H1 (cell line): ENCODE results near the gene UAP1. TPM values are rescaled to one million over a fixed set of nuclear protein-coding genes. Genes with fewer than 3 reads are reported as not detected.

Experiments
- CHD1 ChIP-seq: IDR thresholded peaks from 2 replicates; pipeline ENCODE4 v1.6.1; 2012; ENCODE audit warnings: low read depth, low read length, improper control_type of control experiment
- EP300 ChIP-seq, 2 experiments: IDR thresholded peaks; 1 replicate in 1 of 2; 2 replicates in 1 of 2; pipeline ENCODE4 v1.6.1; 2011 to 2012; ENCODE audit warnings: low read depth in 2 of 2, low read length in 2 of 2, mild to moderate bottlenecking in 2 of 2, borderline replicate concordance in 1 of 2, inconsistent platforms in 1 of 2, moderate library complexity in 1 of 2
- EZH2 ChIP-seq: fragments of 200-600 bp; sonication (generic); IDR thresholded peaks from 2 replicates; pipeline ENCODE4 v1.7.1; 2012; ENCODE audit warnings: low read depth, mild to moderate bottlenecking, moderate library complexity, low read length, inconsistent platforms; ENCODE audit not compliant: severe bottlenecking
- KDM4A ChIP-seq: IDR thresholded peaks from one replicate; pipeline ENCODE4 v1.7.1; 2012; ENCODE audit warnings: low read depth, mild to moderate bottlenecking, moderate library complexity, low read length, inconsistent platforms; ENCODE audit not compliant: severe bottlenecking
- POLR2A ChIP-seq, 2 experiments: IDR thresholded peaks; 1 replicate in 1 of 2; 2 replicates in 1 of 2; pipeline ENCODE4 v1.6.1; 2011; ENCODE audit warnings: low read depth in 2 of 2, low read length in 2 of 2, mild to moderate bottlenecking in 2 of 2; ENCODE audit errors: control extremely low read depth in 1 of 2
- SIN3A ChIP-seq, 2 experiments: IDR thresholded peaks in 1 of 2; conservative IDR thresholded peaks in 1 of 2; 2 replicates each; pipeline ENCODE4 v1.6.1; 2011 to 2012; ENCODE audit warnings: low read length in 2 of 2, improper control_type of control experiment in 1 of 2, low read depth in 1 of 2, mild to moderate bottlenecking in 1 of 2
- SIRT6 ChIP-seq: IDR thresholded peaks from one replicate; pipeline ENCODE4 v1.7.1; 2012; ENCODE audit warnings: low read length, inconsistent platforms
- SIX5 ChIP-seq: IDR thresholded peaks from 2 replicates; pipeline ENCODE4 v1.6.1; 2011; ENCODE audit warnings: mild to moderate bottlenecking, low read depth, low read length
- SP1 ChIP-seq: IDR thresholded peaks from 2 replicates; pipeline ENCODE4 v1.6.1; 2011; ENCODE audit warnings: low read depth, low read length
- polyA plus RNA-seq, 7 experiments: library from polyadenylated mRNA; depleted of rRNA in 3 of 7; stranded (reverse) in 5 of 7; unstranded in 2 of 7; fragments of >200 nt in 5 of 7; fragments of 200-250 nt in 2 of 7; gene quantifications; 1 replicate in 5 of 7; 2 replicates in 1 of 7; 4 replicates in 1 of 7; pipeline versions ENCODE4 v1.2.1 to v1.2.3, GENCODE V29; 2011 to 2013; ENCODE audit warnings: missing spikeins in 2 of 7, mixed read lengths in 2 of 7
- total RNA-seq: library from RNA; stranded (reverse); fragmentation: NEBNext Ultra II Directional; extraction: Animal tissue kit (Norgen Biotek cat#: 25700); gene quantifications from 2 replicates; pipeline ENCODE4 v1.2.1, GENCODE V29; 2021
- TF ChIP-seq, protein P1 (sequence below): IDR thresholded peaks from 2 replicates; pipeline ENCODE4 v1.6.1; 2012; ENCODE audit warnings: inconsistent platforms

Gene UAP1
- total and polyA plus RNA-seq, 2 of the 8 experiments (the other 6 are each of a cell fraction or from before 2014, with no cell fraction given), result 9.4 to 32.9 TPM

DNA sequence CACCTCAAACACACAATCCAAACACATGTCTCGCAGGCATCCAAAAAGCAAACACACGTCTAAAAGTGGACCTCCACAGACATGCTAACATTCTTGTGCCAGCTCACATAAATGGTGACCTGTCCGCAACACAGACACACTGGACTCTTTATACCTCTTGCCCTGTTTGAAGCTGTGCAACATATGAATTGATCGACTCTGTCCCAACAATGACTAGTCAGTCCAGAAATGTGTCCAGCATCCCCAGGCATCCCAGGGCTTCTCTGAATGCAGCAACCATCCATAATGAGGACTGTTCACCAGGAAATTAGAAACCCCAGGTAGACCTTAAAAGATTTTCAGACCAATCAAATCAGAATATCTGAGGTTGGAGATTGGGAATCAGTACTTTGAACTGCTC lies 73.9 kb downstream of the UAP1 start (continued):
- TF ChIP-seq SIN3A (conservative IDR thresholded peaks at IDR 0.05 in 1 of 2, IDR thresholded peaks at IDR 0.05 in 1 of 2; ENCODE audit: low read depth in 1 of 2, low read length in 2 of 2), result no peak
- TF ChIP-seq SP1, result no peak
- no peak for TF ChIP-seq SIRT6
- no peak for TF ChIP-seq EZH2
- TF ChIP-seq, protein P1, sequence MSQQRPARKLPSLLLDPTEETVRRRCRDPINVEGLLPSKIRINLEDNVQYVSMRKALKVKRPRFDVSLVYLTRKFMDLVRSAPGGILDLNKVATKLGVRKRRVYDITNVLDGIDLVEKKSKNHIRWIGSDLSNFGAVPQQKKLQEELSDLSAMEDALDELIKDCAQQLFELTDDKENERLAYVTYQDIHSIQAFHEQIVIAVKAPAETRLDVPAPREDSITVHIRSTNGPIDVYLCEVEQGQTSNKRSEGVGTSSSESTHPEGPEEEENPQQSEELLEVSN, result no peak
- no peak for TF ChIP-seq CHD1
- TF ChIP-seq KDM4A, result no peak
- TF ChIP-seq POLR2A (IDR thresholded peaks at IDR 0.05; ENCODE audit: control extremely low read depth in 1 of 2, low read depth in 2 of 2, low read length in 2 of 2), result no peak
- no peak for TF ChIP-seq EP300 (IDR thresholded peaks at IDR 0.05; ENCODE audit: borderline replicate concordance in 1 of 2, low read depth in 2 of 2, low read length in 2 of 2)
- no peak for TF ChIP-seq SIX5
